ENCODE data around the gene YJEFN3.

Gene YJEFN3

GRCh38 chr19:19514881-19515641, 13.7 kb upstream of the YJEFN3 start, which contains the start of gene TSSK6 (continued):
- TF ChIP-seq ZNF214 (tag by site-specific recombination; IDR thresholded peaks at IDR 0.05; ENCODE audit: borderline replicate concordance) (no peak), ZNF175 (tag by site-specific recombination; IDR thresholded peaks at IDR 0.05) (no peak), ZNF561 (tag by site-specific recombination; IDR thresholded peaks at IDR 0.05; ENCODE audit: borderline replicate concordance) (no peak), ZNF2 (tag by site-specific recombination; IDR thresholded peaks at IDR 0.05) (no peak), ZNF529 (tag by site-specific recombination; IDR thresholded peaks at IDR 0.05; ENCODE audit: insufficient replicate concordance) (no peak), PBX3 (CRISPR knock-in tag; IDR thresholded peaks at IDR 0.05) (no peak), ZNF660 (tag by site-specific recombination; IDR thresholded peaks at IDR 0.05) (no peak), KLF7 (tag by site-specific recombination; IDR thresholded peaks at IDR 0.05; ENCODE audit: borderline replicate concordance) (no peak), ZNF791 (tag by site-specific recombination; IDR thresholded peaks at IDR 0.05) (no peak), KLF16 (tag by site-specific recombination; IDR thresholded peaks at IDR 0.05) (no peak), KLF1 (tag by site-specific recombination; IDR thresholded peaks at IDR 0.05) (no peak), ZNF311 (tag by site-specific recombination; IDR thresholded peaks at IDR 0.05; ENCODE audit: borderline replicate concordance) (no peak)

- no peaks in the 10 kb centered on the region for H3K9me3 ChIP-seq (ENCODE audit: control insufficient read depth, insufficient read depth, low read depth, low read length)
- peaks cover 15 to 27% of the 10 kb centered on the region in 2 experiments; a peak in 2 of 3 replicates for H3K36me3 ChIP-seq (ENCODE audit: control insufficient read depth in 2 of 2, insufficient read depth in 1 of 2, low read length in 2 of 2)
- CTCF ChIA-PET = interaction anchor here (0.7 to 1.2 kb wide), 5 partner anchors 27 to 332 kb away, joined by 3 to 4 read pairs (median 3); no protein-coding TSS in a partner anchor
- POLR2A ChIA-PET = interaction anchor here (0.7 to 2.4 kb wide), 6 partner anchors 9 to 325 kb away, joined by 3 to 6 read pairs (median 3); partner anchors contain the start of genes GATAD2A and YJEFN3
- peak within 1 kb of the TSS; percentile 33; the same call in 1 of the 2 replicates for H3K27ac ChIP-seq (ENCODE audit: extremely low read depth, low read depth, low read length)
- H3K4me3 ChIP-seq (ENCODE audit: low read depth, low read length) = peak within 1 kb of the TSS; percentile 83
- no peaks in the 10 kb centered on the region for H3K4me1 ChIP-seq (ENCODE audit: control insufficient read depth, insufficient read depth, low read length)
- TF ChIP-seq ZNF513 (tag by site-specific recombination; IDR thresholded peaks at IDR 0.05) (no peak), REPIN1 (tag by site-specific recombination; IDR thresholded peaks at IDR 0.05; ENCODE audit: low read depth) (no peak), ZNF391 (tag by site-specific recombination; IDR thresholded peaks at IDR 0.05; ENCODE audit: borderline replicate concordance, low read depth) (0 out of 2 replicates have a peak, but pooled peaks have one; percentile 27), ZBTB11 (tag by site-specific recombination; conservative IDR thresholded peaks at IDR 0.05; ENCODE audit: low read depth) (peak; percentile 97), ZNF2 (tag by site-specific recombination; IDR thresholded peaks at IDR 0.05) (0 out of 2 replicates have a peak, but pooled peaks have one; percentile 44), ZNF623 (tag by site-specific recombination; IDR thresholded peaks at IDR 0.05) (no peak), ZNF248 (tag by site-specific recombination; IDR thresholded peaks at IDR 0.05) (no peak), SCRT2 (tag by site-specific recombination; IDR thresholded peaks at IDR 0.05) (no peak), HOXD13 (CRISPR knock-in tag; IDR thresholded peaks at IDR 0.05; ENCODE audit: borderline replicate concordance) (no peak), ZBTB10 (tag by site-specific recombination; IDR thresholded peaks at IDR 0.05) (no peak), ZNF544 (tag by site-specific recombination; IDR thresholded peaks at IDR 0.05) (no peak), KLF8 (tag by site-specific recombination; IDR thresholded peaks at IDR 0.05) (peak; percentile 57; the same call in 1 of the 2 replicates), ZNF596 (tag by site-specific recombination; IDR thresholded peaks at IDR 0.05) (no peak), ZNF335 (tag by site-specific recombination; conservative IDR thresholded peaks at IDR 0.05) (peak; percentile 92)
Observed at GRCh38 chr19:19515642-19516519, 12.8 kb upstream of the YJEFN3 start, which contains the start of gene NDUFA13. Gene NDUFA13, plus strand, starts transcription at chr19:19516225. Its CDS starts 14 bp downstream, at chr19:19516239.
